Measurements from ENCODE around the gene SYTL5. TPM values are rescaled to one million over a fixed set of nuclear protein-coding genes. Genes with fewer than 3 reads are reported as not detected.

Gene SYTL5
- total RNA-seq, 3 donors from 2014 or later, result 3.0 to 11.5 (median 9.4) TPM

GRCh38 chrX:37993176-37993575 lies 13.2 kb upstream of the SYTL5 start:
- no peak overlapping the region for H3K4me3 ChIP-seq
- TF ChIP-seq CTCF (IDR thresholded peaks at IDR 0.05), result no peak
- ATAC-seq, result no peak
- DNase-seq, result no peak
- no peaks in the 10 kb centered on the region for H3K36me3 ChIP-seq (ENCODE audit: low read depth)
- H3K9me3 ChIP-seq, result no peaks in the 10 kb centered on the region
- no peaks in the 10 kb centered on the region for H3K4me1 ChIP-seq (ENCODE audit: low read depth)
- intact Hi-C loops (cut with DNase I, micrococcal nuclease), result no loop called here

GRCh38 chrX:37993837-37994619 lies 12.3 kb upstream of the SYTL5 start:
- peak; percentile 79 for ATAC-seq
- DNase-seq, result peak; percentile 66 to 73 (median 71)
- intact Hi-C loops (cut with DNase I, micrococcal nuclease), result no loop called here

GRCh38 chrX:37995428-37995827 lies 10.9 kb upstream of the SYTL5 start:
- no peaks in the 10 kb centered on the region for H3K36me3 ChIP-seq (ENCODE audit: low read depth)
- ATAC-seq (no peak), DNase-seq (no peak)
- TF ChIP-seq CTCF (IDR thresholded peaks at IDR 0.05), result no peak
- intact Hi-C loops (cut with DNase I, micrococcal nuclease), result no loop called here
- no peak overlapping the region for H3K4me3 ChIP-seq
- no peaks in the 10 kb centered on the region for H3K4me1 ChIP-seq (ENCODE audit: low read depth)
- H3K9me3 ChIP-seq, result no peaks in the 10 kb centered on the region

More at GRCh38 chrX:37993837-37994619, 12.3 kb upstream of the SYTL5 start:
- Histone ChIP-seq H3K4me3 (no peak overlapping the region), H3K4me1 (ENCODE audit: low read depth) (no peaks in the 10 kb centered on the region), H3K36me3 (ENCODE audit: low read depth) (no peaks in the 10 kb centered on the region), H3K9me3 (no peaks in the 10 kb centered on the region)
- TF ChIP-seq CTCF (IDR thresholded peaks at IDR 0.05), result no peak

GRCh38 chrX:37997096-37997495 lies 9.3 kb upstream of the SYTL5 start:
- intact Hi-C loops (cut with DNase I, micrococcal nuclease), result no loop called here
- TF ChIP-seq CTCF (IDR thresholded peaks at IDR 0.05), result no peak
- Histone ChIP-seq H3K4me1 (ENCODE audit: low read depth) (no peaks in the 10 kb centered on the region), H3K9me3 (no peaks in the 10 kb centered on the region), H3K36me3 (ENCODE audit: low read depth) (no peaks in the 10 kb centered on the region), H3K4me3 (no peak overlapping the region)
- ATAC-seq (no peak), DNase-seq (no peak)

GRCh38 chrX:37998586-37999262 lies 7.6 kb upstream of the SYTL5 start:
- no peaks in the 10 kb centered on the region for H3K36me3 ChIP-seq (ENCODE audit: low read depth)
- peak; percentile 31 for ATAC-seq

More at GRCh38 chrX:37998586-37999262, 7.6 kb upstream of the SYTL5 start:
- DNase-seq, result no peak
- Histone ChIP-seq H3K9me3 (no peaks in the 10 kb centered on the region), H3K4me1 (ENCODE audit: low read depth) (no peaks in the 10 kb centered on the region), H3K4me3 (no peak overlapping the region)
- intact Hi-C loops (cut with DNase I, micrococcal nuclease), result no loop called here
- no peak for TF ChIP-seq CTCF (IDR thresholded peaks at IDR 0.05)

Data from mucosa of descending colon (tissue), 3 donors.